PFSK-1 (cell line): ENCODE measurements around the gene GPR50.

ENCODE experiments used
- POLR2AphosphoS5 ChIP-seq: IDR thresholded peaks from 2 replicates; pipeline ENCODE4 v1.6.1; 2012; ENCODE audit warnings: low read depth, mild to moderate bottlenecking, control low read depth, low read length, moderate library complexity
- REST ChIP-seq, 2 experiments: IDR thresholded peaks; 2 replicates each; pipeline versions ENCODE4 v1.6.1 to v1.8.0; 2011 to 2012; ENCODE audit warnings: low read depth in 2 of 2, low read length in 2 of 2, control low read depth in 1 of 2, inconsistent platforms in 1 of 2, mild to moderate bottlenecking in 1 of 2, moderate library complexity in 1 of 2; ENCODE audit not compliant: insufficient read depth in 1 of 2
- TAF1 ChIP-seq: IDR thresholded peaks from 2 replicates; pipeline ENCODE4 v1.6.1; 2012; ENCODE audit warnings: low read length, control low read depth, borderline replicate concordance; ENCODE audit not compliant: insufficient read depth

GRCh38 chrX:151132531-151132930 is 43.9 kb upstream of the GPR50 start:
- TF ChIP-seq TAF1 (no peak), POLR2AphosphoS5 (no peak), REST (IDR thresholded peaks at IDR 0.05; ENCODE audit: insufficient read depth in 1 of 2, low read depth in 2 of 2, low read length in 2 of 2) (no peak)
